ENCODE data around the gene BRAF. TPM values are rescaled to one million over a fixed set of nuclear protein-coding genes. Genes with fewer than 3 reads are reported as not detected.

BRAF gene
- total RNA-seq, 1 experiment from 2014 or later: 15.2 TPM

- H2AFZ ChIP-seq (ENCODE audit: low read length): no peak overlapping the region
- no peaks in the 10 kb centered on the region for H3K9me2 ChIP-seq (replicated peaks; ENCODE audit: low read length)
- no peaks in the 10 kb centered on the region for H3K27me3 ChIP-seq (ENCODE audit: low read length)
- H4K20me1 ChIP-seq (ENCODE audit: low read length): peaks cover 29% of the 10 kb centered on the region
- ChIA-PET POLR2A (ENCODE audit: unreplicated experiment) (interaction anchor here (1.4 kb wide), 1 partner anchor 9 kb away, joined by 7 read pairs; no protein-coding TSS in a partner anchor), CTCF (interaction anchor here (0.6 to 1.1 kb wide), 2 partner anchors 111 to 358 kb away, joined by 4 to 6 read pairs; no protein-coding TSS in a partner anchor)
- peaks cover 64% of the 10 kb centered on the region for H3K79me2 ChIP-seq (ENCODE audit: low read length)
- H3F3A ChIP-seq (ENCODE audit: low read length, unreplicated experiment): no peaks in the 10 kb centered on the region
- H3K4me3 ChIP-seq (ENCODE audit: low read length): peak overlapping the region; percentile 93
- TF ChIP-seq EZH2phosphoT487 (IDR thresholded peaks at IDR 0.05; ENCODE audit: borderline replicate concordance, low read length) (no peak), EZH2 (IDR thresholded peaks at IDR 0.05; ENCODE audit: low read length, unreplicated experiment) (no peak), CTCF (conservative IDR thresholded peaks at IDR 0.05; ENCODE audit: low read depth, low read length) (no peak)
- DNase-seq: no peak
- no peaks in the 10 kb centered on the region for H3K36me3 ChIP-seq (ENCODE audit: low read depth, low read length)
- no peak for ATAC-seq
- intact Hi-C loops (cut with micrococcal nuclease): loop anchor here (10.0 kb wide), 1 partner anchor 248 kb away; the partner anchor contains the start of gene ADCK2
- no peak overlapping the region for H3K27ac ChIP-seq (ENCODE audit: low read length)
- no TSS peak for BruUV-seq (replicated peaks)
- peak overlapping the region; percentile 99 for H3K4me2 ChIP-seq (ENCODE audit: low read length)
- peaks cover 16% of the 10 kb centered on the region for H3K4me1 ChIP-seq (ENCODE audit: insufficient read depth, low read length)
- H3K9me3 ChIP-seq (ENCODE audit: low read length): no peaks in the 10 kb centered on the region
- H3K9ac ChIP-seq (ENCODE audit: low read length): peak overlapping the region; percentile 88; the same call in 1 of the 2 replicates
These were observed 1.9 kb downstream of the BRAF start for GRCh38 chr7:140922741-140923345.

- H3K4me1 ChIP-seq (ENCODE audit: insufficient read depth, low read length): peaks cover 16% of the 10 kb centered on the region; the same call in 1 of the 2 replicates
- no peak for TF ChIP-seq CTCF (conservative IDR thresholded peaks at IDR 0.05; ENCODE audit: low read depth, low read length)
- H3K9ac ChIP-seq (ENCODE audit: low read length): no peak overlapping the region
- no peaks in the 10 kb centered on the region for H3K9me3 ChIP-seq (ENCODE audit: low read length)
- no peak overlapping the region for H3K27ac ChIP-seq (ENCODE audit: low read length)
- no peaks in the 10 kb centered on the region for H3K27me3 ChIP-seq (ENCODE audit: low read length)
- no peak overlapping the region for H2AFZ ChIP-seq (ENCODE audit: low read length)
- no peaks in the 10 kb centered on the region for H3K9me2 ChIP-seq (replicated peaks; ENCODE audit: low read length)
- no TSS peak for BruUV-seq (replicated peaks)
- intact Hi-C loops (cut with micrococcal nuclease): loop anchor here (10.0 kb wide), 1 partner anchor 246 kb away; the partner anchor contains the start of gene ADCK2
- peaks cover 85% of the 10 kb centered on the region for H3K79me2 ChIP-seq (ENCODE audit: low read length)
- ChIA-PET POLR2A (ENCODE audit: unreplicated experiment) (no interaction called here), CTCF (no interaction called here)
- no peak overlapping the region for H3K4me2 ChIP-seq (ENCODE audit: low read length)
- H3K4me3 ChIP-seq (ENCODE audit: low read length): no peak overlapping the region
- no peaks in the 10 kb centered on the region for H3K36me3 ChIP-seq (ENCODE audit: low read depth, low read length)
- DNase-seq (no peak), ATAC-seq (no peak)
- no peaks in the 10 kb centered on the region for H3F3A ChIP-seq (ENCODE audit: low read length, unreplicated experiment)
- peaks cover 29% of the 10 kb centered on the region for H4K20me1 ChIP-seq (ENCODE audit: low read length)
These were observed 4.0 kb downstream of the BRAF start for GRCh38 chr7:140920745-140921144.

GRCh38 chr7:140918236-140918635, 6.5 kb downstream of the BRAF start:
- TF ChIP-seq EZH2phosphoT487 (IDR thresholded peaks at IDR 0.05; ENCODE audit: borderline replicate concordance, low read length) (no peak), EZH2 (IDR thresholded peaks at IDR 0.05; ENCODE audit: low read length, unreplicated experiment) (no peak), CTCF (conservative IDR thresholded peaks at IDR 0.05; ENCODE audit: low read depth, low read length) (no peak)
- peaks cover 25% of the 10 kb centered on the region; the same call in 1 of the 2 replicates for H4K20me1 ChIP-seq (ENCODE audit: low read length)
- no peak overlapping the region for H3K4me2 ChIP-seq (ENCODE audit: low read length)
- intact Hi-C loops (cut with micrococcal nuclease): no loop called here
- no peaks in the 10 kb centered on the region for H3K9me2 ChIP-seq (replicated peaks; ENCODE audit: low read length)
- CTCF ChIA-PET: no interaction called here
- peaks cover 7% of the 10 kb centered on the region for H3F3A ChIP-seq (ENCODE audit: low read length, unreplicated experiment)
- H3K4me3 ChIP-seq (ENCODE audit: low read length): no peak overlapping the region
- no peak overlapping the region for H3K27ac ChIP-seq (ENCODE audit: low read length)
- no peaks in the 10 kb centered on the region for H3K36me3 ChIP-seq (ENCODE audit: low read depth, low read length)
- peaks cover 94% of the 10 kb centered on the region for H3K79me2 ChIP-seq (ENCODE audit: low read length)
- no peaks in the 10 kb centered on the region for H3K9me3 ChIP-seq (ENCODE audit: low read length)
- no peak overlapping the region for H2AFZ ChIP-seq (ENCODE audit: low read length)
- no peak for ATAC-seq
- BruUV-seq (replicated peaks): no TSS peak
- no peak overlapping the region for H3K9ac ChIP-seq (ENCODE audit: low read length)
- H3K27me3 ChIP-seq (ENCODE audit: low read length): no peaks in the 10 kb centered on the region
- peaks cover 28% of the 10 kb centered on the region for H3K4me1 ChIP-seq (ENCODE audit: insufficient read depth, low read length)
- POLR2A ChIA-PET (ENCODE audit: unreplicated experiment): no interaction called here
- no peak for DNase-seq

Measured in PC-3 (cell line).